ENCODE results near the gene MLXIP. TPM values are rescaled to one million over a fixed set of nuclear protein-coding genes. Genes with fewer than 3 reads are reported as not detected.

Gene MLXIP
- total RNA-seq, 1 donor from 2014 or later, result 34.2 TPM

DNA sequence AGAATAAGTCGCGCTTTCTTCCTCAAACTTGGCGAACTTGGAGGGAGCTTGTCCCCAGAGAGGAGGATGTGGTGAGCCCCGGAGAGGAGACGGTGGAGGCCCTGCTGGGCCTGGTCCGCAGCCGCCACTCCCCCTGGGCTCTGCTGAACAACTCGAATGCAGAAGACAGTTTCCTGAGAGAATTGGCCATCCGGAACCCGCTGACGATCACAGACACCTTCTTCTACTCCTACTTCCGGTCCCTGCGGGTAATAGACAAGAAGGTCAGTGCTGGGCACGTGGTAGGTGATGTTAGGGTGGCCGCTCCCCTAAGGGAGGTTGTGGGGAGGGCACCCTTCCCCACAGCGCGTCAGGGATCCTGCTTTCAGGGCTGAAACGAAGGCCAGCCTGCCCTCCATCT lies 106.0 kb downstream of the MLXIP start:
- no peak overlapping the region for H3K4me3 ChIP-seq (ENCODE audit: low read depth, low read length)
- TF ChIP-seq, protein P1, sequence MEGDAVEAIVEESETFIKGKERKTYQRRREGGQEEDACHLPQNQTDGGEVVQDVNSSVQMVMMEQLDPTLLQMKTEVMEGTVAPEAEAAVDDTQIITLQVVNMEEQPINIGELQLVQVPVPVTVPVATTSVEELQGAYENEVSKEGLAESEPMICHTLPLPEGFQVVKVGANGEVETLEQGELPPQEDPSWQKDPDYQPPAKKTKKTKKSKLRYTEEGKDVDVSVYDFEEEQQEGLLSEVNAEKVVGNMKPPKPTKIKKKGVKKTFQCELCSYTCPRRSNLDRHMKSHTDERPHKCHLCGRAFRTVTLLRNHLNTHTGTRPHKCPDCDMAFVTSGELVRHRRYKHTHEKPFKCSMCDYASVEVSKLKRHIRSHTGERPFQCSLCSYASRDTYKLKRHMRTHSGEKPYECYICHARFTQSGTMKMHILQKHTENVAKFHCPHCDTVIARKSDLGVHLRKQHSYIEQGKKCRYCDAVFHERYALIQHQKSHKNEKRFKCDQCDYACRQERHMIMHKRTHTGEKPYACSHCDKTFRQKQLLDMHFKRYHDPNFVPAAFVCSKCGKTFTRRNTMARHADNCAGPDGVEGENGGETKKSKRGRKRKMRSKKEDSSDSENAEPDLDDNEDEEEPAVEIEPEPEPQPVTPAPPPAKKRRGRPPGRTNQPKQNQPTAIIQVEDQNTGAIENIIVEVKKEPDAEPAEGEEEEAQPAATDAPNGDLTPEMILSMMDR (IDR thresholded peaks at IDR 0.05; ENCODE audit: insufficient read depth, low read length, poor library complexity, severe bottlenecking), result no peak
- no peaks in the 10 kb centered on the region for H3K36me3 ChIP-seq (ENCODE audit: control insufficient read depth, insufficient read depth, low read length)
- no peak for DNase-seq (ENCODE audit: low read depth)
- H3K27me3 ChIP-seq (ENCODE audit: control insufficient read depth, insufficient read depth, low read length), result no peaks in the 10 kb centered on the region

DNA sequence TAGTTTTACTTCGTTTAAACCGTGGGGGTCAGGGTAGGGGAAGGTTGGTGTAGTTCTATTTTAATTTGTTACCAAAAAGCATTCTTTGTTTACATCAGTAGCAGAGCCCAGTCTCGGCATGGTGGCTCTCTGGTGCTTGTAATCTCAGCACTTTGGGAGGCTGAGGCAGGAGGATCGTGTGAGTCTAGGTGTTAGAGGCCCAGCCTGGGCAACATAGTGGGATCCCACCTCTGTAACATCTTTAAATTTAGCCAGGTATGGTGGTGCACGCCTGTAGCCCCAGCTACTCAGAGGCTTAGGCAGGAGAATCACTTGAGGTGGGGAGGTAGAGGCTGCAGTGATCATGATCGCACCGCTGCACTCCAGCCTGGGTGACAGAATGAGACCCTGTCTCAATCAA lies 106.5 kb downstream of the MLXIP start:
- Histone ChIP-seq H3K27me3 (ENCODE audit: control insufficient read depth, insufficient read depth, low read length) (no peaks in the 10 kb centered on the region), H3K4me3 (ENCODE audit: low read depth, low read length) (no peak overlapping the region), H3K36me3 (ENCODE audit: control insufficient read depth, insufficient read depth, low read length) (no peaks in the 10 kb centered on the region)
- DNase-seq (ENCODE audit: low read depth), result no peak
- TF ChIP-seq, protein P1 (IDR thresholded peaks at IDR 0.05; ENCODE audit: insufficient read depth, low read length, poor library complexity, severe bottlenecking), result no peak

DNA sequence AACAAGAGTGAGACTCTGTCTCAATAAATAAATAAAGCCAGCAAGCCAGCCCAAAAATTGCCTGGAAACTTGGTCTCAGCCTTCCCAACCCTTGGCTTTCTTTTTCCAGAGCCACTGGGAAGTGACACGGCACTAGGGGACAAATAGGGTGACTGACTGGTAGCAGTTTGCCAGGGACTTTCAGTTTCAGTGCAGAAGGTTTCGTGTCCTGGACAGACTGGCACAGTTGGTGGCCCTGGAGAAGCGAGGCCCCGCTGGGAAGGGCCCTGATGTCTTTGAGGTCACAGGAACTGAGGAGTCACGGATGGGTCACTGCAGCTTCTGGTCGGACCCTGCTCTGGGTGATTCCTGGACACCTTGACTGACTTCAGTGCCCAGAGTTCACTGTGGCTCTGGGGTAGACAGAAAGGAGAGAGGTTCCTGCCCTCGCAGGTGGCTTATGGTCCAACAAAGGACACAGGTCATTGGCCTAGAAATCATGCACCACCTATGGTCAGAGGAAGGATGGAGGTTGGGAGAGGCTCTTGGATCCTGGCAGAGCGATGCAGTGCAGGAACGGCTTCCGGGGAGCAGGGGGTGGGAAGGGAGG lies 107.0 kb downstream of the MLXIP start:
- Histone ChIP-seq H3K27me3 (ENCODE audit: control insufficient read depth, insufficient read depth, low read length) (no peaks in the 10 kb centered on the region), H3K4me3 (ENCODE audit: low read depth, low read length) (no peak overlapping the region), H3K36me3 (ENCODE audit: control insufficient read depth, insufficient read depth, low read length) (no peaks in the 10 kb centered on the region)
- no peak for DNase-seq (ENCODE audit: low read depth)
- TF ChIP-seq, protein P1 (IDR thresholded peaks at IDR 0.05; ENCODE audit: insufficient read depth, low read length, poor library complexity, severe bottlenecking), result no peak

DNA sequence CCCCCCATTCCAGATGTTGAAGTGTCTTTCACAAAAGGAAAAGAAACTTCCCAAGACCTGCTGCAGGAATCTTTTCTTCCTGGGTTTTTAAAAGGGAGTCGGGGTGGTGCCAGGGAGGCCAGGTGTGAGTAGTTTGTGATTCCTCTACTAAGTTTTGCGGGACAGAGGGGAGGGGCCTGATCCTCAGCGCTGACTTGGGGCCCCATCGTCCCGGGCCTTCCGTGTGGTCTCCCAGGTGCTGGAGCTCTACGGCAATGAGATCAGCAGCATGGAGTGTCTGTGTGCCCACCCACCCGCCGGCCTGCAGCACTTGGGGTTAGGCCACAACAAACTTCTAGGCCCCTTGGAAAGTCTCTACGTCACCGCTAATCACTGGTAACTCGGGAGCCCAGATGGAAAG lies 108.9 kb downstream of the MLXIP start:
- Histone ChIP-seq H3K27me3 (ENCODE audit: control insufficient read depth, insufficient read depth, low read length) (no peaks in the 10 kb centered on the region), H3K4me3 (ENCODE audit: low read depth, low read length) (no peak overlapping the region), H3K36me3 (ENCODE audit: control insufficient read depth, insufficient read depth, low read length) (no peaks in the 10 kb centered on the region)
- TF ChIP-seq, protein P1 (IDR thresholded peaks at IDR 0.05; ENCODE audit: insufficient read depth, low read length, poor library complexity, severe bottlenecking), result no peak
- DNase-seq (ENCODE audit: low read depth), result no peak

DNA sequence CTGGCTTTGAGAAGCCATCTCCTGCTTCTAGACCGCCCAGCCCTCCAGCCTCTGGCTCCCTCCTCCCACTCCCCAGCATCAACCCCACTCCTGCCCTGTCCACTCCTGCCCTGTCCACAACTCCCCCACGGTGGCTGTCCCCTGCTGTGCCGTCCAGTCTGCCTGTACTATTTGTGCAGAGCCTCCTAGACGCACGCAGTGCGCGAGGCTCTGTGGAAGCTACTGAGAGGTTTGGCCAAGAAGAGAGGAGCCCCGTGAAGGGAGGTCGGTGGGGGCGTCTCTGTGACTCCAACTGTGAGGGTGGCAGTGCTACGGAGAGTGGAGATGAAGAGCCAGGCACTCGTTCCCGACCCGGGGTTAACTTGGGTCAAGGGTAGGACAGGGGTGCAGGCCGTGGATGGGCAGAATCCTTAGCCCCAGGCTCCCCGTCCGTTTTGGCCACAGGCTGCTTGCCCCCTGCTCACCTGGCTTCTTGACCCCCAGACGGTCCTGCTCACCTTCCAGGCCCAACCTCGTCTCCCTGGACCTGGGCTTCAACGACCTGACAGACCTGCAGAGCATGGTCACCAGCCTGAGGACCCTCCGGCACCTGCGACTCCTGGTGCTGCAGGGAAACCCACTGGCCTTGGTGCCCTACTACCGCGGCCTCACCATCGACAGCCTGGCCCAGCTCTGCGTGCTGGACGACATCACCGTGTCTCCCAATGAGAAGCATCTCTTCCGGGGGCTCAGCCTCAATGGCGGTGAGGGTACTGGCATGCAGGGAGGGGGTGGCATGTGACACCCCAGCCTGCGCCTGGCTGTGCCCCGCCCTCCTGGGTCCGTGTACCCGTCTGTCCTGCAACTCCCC lies 111.3 kb downstream of the MLXIP start:
- DNase-seq (ENCODE audit: low read depth), result no peak
- Histone ChIP-seq H3K36me3 (ENCODE audit: control insufficient read depth, insufficient read depth, low read length) (no peaks in the 10 kb centered on the region), H3K4me3 (ENCODE audit: low read depth, low read length) (no peak overlapping the region), H3K27me3 (ENCODE audit: control insufficient read depth, insufficient read depth, low read length) (no peaks in the 10 kb centered on the region)
- TF ChIP-seq, protein P1 (IDR thresholded peaks at IDR 0.05; ENCODE audit: insufficient read depth, low read length, poor library complexity, severe bottlenecking), result no peak

Data from kidney epithelial cell (primary cell).